Neural cell (in vitro differentiated cells): ENCODE data around the gene ACTL9. TPM values are rescaled to one million over a fixed set of nuclear protein-coding genes. Genes with fewer than 3 reads are reported as not detected.

ENCODE experiments used
- H2AFZ ChIP-seq: fragments of 200-600, 300-800 bp; sonication (generic), shearing (Covaris generic); 2 replicates; pipeline ENCODE4 v1.6.0; 2014; ENCODE audit warnings: low read depth, mild to moderate bottlenecking, antibody characterized with exemption, low read length, moderate library complexity
- H3F3A ChIP-seq: fragments of 200-600 bp; shearing (Covaris generic); 2 replicates; pipeline ENCODE4 v1.6.1; 2016; ENCODE audit warnings: mild to moderate bottlenecking, moderate library complexity, mixed read lengths, antibody characterized with exemption, low read length; ENCODE audit not compliant: insufficient read depth, poor library complexity, severe bottlenecking
- H3K27ac ChIP-seq: fragments of 200-600, 300-800 bp; sonication (generic), shearing (Covaris generic); 2 replicates; pipeline ENCODE4 v1.5.1; 2014; ENCODE audit warnings: mild to moderate bottlenecking, low read length, moderate library complexity
- H3K27me3 ChIP-seq: fragments of 300-800, 200-600 bp; sonication (generic), shearing (Covaris generic); 2 replicates; pipeline ENCODE4 v1.6.0; 2014; ENCODE audit warnings: mild to moderate bottlenecking, low read depth, low read length, moderate library complexity; ENCODE audit not compliant: insufficient read depth
- H3K36me3 ChIP-seq: fragments of 300-800, 200-600 bp; sonication (generic), shearing (Covaris generic); 2 replicates; pipeline ENCODE4 v1.5.1; 2014; ENCODE audit warnings: mild to moderate bottlenecking, antibody characterized with exemption, low read length, moderate library complexity; ENCODE audit not compliant: insufficient read depth
- H3K4me2 ChIP-seq: fragments of 300-800, 200-600 bp; sonication (generic), shearing (Covaris generic); 2 replicates; pipeline ENCODE4 v1.6.0; 2014; ENCODE audit warnings: mild to moderate bottlenecking, low read length
- H3K4me3 ChIP-seq: fragments of 300-800, 200-600 bp; sonication (generic), shearing (Covaris generic); 2 replicates; pipeline ENCODE4 v1.5.1; 2014; ENCODE audit warnings: mild to moderate bottlenecking, low read length, moderate library complexity
- H3K79me2 ChIP-seq: fragments of 200-600 bp; shearing (Covaris generic); replicated peaks from 2 replicates; pipeline ENCODE4 v1.6.0; 2014; ENCODE audit warnings: mild to moderate bottlenecking, low read length, moderate library complexity; ENCODE audit not compliant: insufficient read depth
- H3K9ac ChIP-seq: fragments of 300-800, 200-600 bp; sonication (generic), shearing (Covaris generic); 2 replicates; pipeline ENCODE4 v1.6.1; 2016; ENCODE audit warnings: mild to moderate bottlenecking, low read length, mixed read lengths
- H3K9me2 ChIP-seq: fragments of 200-600 bp; shearing (Covaris generic); 2 replicates; pipeline ENCODE4 v1.6.1; 2016; ENCODE audit warnings: mild to moderate bottlenecking, low read length, mixed read lengths; ENCODE audit not compliant: insufficient read depth
- H3K9me3 ChIP-seq: fragments of 200-600, 300-800 bp; sonication (generic), shearing (Covaris generic); 2 replicates; pipeline ENCODE4 v1.6.1; 2016; ENCODE audit warnings: mild to moderate bottlenecking, mixed run types, low read length, moderate library complexity, mixed read lengths
- H4K20me1 ChIP-seq: fragments of 200-600 bp; shearing (Covaris generic); 2 replicates; pipeline ENCODE4 v1.6.1; 2016; ENCODE audit warnings: mild to moderate bottlenecking, mixed run types; ENCODE audit not compliant: insufficient read depth
- CTCF ChIP-seq: fragments of 450-650 bp; IDR thresholded peaks from 2 replicates; pipeline ENCODE4 v1.5.1; 2014; ENCODE audit warnings: antibody characterized with exemption, mild to moderate bottlenecking, moderate library complexity; ENCODE audit not compliant: poor library complexity, severe bottlenecking
- EP300 ChIP-seq: fragments of 450-650 bp; conservative IDR thresholded peaks from 2 replicates; pipeline ENCODE4 v1.6.1; 2014; ENCODE audit warnings: antibody characterized with exemption, mild to moderate bottlenecking, moderate library complexity; ENCODE audit not compliant: poor library complexity, severe bottlenecking
- EZH2 ChIP-seq: fragments of 200-600, 300-800 bp; shearing (Covaris generic), sonication (generic); IDR thresholded peaks from 2 replicates; pipeline ENCODE4 v1.6.1; 2014; ENCODE audit warnings: antibody characterized with exemption, low read length, borderline replicate concordance, mild to moderate bottlenecking; ENCODE audit not compliant: insufficient read depth, poor library complexity, severe bottlenecking
- MXI1 ChIP-seq: fragments of 450-650 bp; conservative IDR thresholded peaks from 2 replicates; pipeline ENCODE4 v1.6.1; 2014; ENCODE audit warnings: antibody characterized with exemption, mild to moderate bottlenecking; ENCODE audit not compliant: poor library complexity, severe bottlenecking
- POLR2AphosphoS5 ChIP-seq: IDR thresholded peaks from 2 replicates; pipeline ENCODE4 v1.6.1; 2012
- RAD21 ChIP-seq: fragments of 450-650 bp; conservative IDR thresholded peaks from 2 replicates; pipeline ENCODE4 v1.6.1; 2014; ENCODE audit warnings: antibody characterized with exemption, mild to moderate bottlenecking, moderate library complexity
- SMC3 ChIP-seq: fragments of 450-650 bp; conservative IDR thresholded peaks from 2 replicates; pipeline ENCODE4 v1.6.1; 2014; ENCODE audit warnings: antibody characterized with exemption, mild to moderate bottlenecking, moderate library complexity; ENCODE audit not compliant: poor library complexity
- TAF1 ChIP-seq: IDR thresholded peaks from 2 replicates; pipeline ENCODE4 v1.6.1; 2012; ENCODE audit warnings: low read depth
- polyA plus RNA-seq: library from polyadenylated mRNA; depleted of rRNA; stranded (reverse); fragments of >200 nt; gene quantifications from 2 replicates; pipeline ENCODE4 v1.2.3, GENCODE V29; 2014
- TF ChIP-seq, protein P1 (sequence below): IDR thresholded peaks from 2 replicates; pipeline ENCODE4 v1.6.1; 2012; ENCODE audit warnings: borderline replicate concordance

The ACTL9 gene
- polyA plus RNA-seq, 1 donor from 2014 or later, result not detected

DNA sequence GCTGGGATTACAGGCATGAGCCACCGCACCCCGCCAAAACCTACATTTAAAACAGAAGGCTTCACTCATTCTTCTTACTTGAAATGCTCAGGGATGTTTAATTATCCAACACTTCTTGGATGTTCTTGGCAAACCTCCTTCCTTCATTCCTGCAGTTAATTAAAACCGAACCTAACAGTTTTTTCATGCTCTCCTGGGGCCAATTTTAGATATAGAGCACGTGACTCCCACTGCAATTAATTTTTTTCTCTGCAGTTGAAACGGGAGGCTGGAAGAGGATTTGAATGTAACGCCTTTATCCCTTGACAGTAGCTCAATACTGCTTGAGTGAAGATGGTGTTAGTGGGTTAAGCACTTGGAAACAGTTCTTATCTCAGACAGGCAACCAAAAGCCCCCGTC, 4.6 kb upstream of the ACTL9 start:
- Histone ChIP-seq H3K9ac (no peak overlapping the region), H3K9me2 (no peaks in the 10 kb centered on the region), H2AFZ (no peak overlapping the region), H3K27me3 (no peaks in the 10 kb centered on the region), H3K27ac (no peak overlapping the region), H4K20me1 (no peaks in the 10 kb centered on the region), H3K4me3 (no peak overlapping the region), H3K79me2 (no peaks in the 10 kb centered on the region), H3K4me2 (no peak overlapping the region), H3K36me3 (no peaks in the 10 kb centered on the region), H3F3A (no peaks in the 10 kb centered on the region), H3K9me3 (no peaks in the 10 kb centered on the region)
- no peak for TF ChIP-seq MXI1
- no peak for TF ChIP-seq TAF1

DNA sequence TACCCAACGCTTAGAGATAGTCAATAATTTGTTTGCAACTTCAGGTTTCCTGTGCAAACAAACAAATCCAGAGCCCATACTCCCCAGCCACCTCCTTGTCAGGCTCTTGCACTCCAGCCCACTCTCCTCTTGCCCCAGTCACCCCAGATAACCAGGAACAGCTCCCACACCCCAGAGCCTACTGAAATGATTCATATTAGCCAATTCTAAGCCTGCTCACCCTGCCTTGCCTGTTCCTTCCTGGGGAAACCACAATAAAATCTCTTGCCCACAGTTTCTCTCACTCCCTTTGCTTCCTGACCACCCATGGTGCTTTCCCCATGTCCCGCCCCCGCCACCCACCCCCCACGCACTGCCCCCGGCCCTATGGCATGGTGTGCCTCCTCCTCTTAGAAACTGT, 3.8 kb upstream of the ACTL9 start:
- Histone ChIP-seq H4K20me1 (no peaks in the 10 kb centered on the region), H3K79me2 (no peaks in the 10 kb centered on the region), H3K27ac (no peak overlapping the region), H3K4me2 (no peak overlapping the region), H2AFZ (no peak overlapping the region), H3K9ac (no peak overlapping the region), H3K9me3 (no peaks in the 10 kb centered on the region), H3K27me3 (no peaks in the 10 kb centered on the region), H3K36me3 (no peaks in the 10 kb centered on the region), H3K4me3 (no peak overlapping the region), H3F3A (no peaks in the 10 kb centered on the region), H3K9me2 (no peaks in the 10 kb centered on the region)
- TF ChIP-seq MXI1, result no peak
- TF ChIP-seq RAD21, result no peak
- TF ChIP-seq TAF1, result no peak
- no peak for TF ChIP-seq SMC3
- TF ChIP-seq, protein P1, sequence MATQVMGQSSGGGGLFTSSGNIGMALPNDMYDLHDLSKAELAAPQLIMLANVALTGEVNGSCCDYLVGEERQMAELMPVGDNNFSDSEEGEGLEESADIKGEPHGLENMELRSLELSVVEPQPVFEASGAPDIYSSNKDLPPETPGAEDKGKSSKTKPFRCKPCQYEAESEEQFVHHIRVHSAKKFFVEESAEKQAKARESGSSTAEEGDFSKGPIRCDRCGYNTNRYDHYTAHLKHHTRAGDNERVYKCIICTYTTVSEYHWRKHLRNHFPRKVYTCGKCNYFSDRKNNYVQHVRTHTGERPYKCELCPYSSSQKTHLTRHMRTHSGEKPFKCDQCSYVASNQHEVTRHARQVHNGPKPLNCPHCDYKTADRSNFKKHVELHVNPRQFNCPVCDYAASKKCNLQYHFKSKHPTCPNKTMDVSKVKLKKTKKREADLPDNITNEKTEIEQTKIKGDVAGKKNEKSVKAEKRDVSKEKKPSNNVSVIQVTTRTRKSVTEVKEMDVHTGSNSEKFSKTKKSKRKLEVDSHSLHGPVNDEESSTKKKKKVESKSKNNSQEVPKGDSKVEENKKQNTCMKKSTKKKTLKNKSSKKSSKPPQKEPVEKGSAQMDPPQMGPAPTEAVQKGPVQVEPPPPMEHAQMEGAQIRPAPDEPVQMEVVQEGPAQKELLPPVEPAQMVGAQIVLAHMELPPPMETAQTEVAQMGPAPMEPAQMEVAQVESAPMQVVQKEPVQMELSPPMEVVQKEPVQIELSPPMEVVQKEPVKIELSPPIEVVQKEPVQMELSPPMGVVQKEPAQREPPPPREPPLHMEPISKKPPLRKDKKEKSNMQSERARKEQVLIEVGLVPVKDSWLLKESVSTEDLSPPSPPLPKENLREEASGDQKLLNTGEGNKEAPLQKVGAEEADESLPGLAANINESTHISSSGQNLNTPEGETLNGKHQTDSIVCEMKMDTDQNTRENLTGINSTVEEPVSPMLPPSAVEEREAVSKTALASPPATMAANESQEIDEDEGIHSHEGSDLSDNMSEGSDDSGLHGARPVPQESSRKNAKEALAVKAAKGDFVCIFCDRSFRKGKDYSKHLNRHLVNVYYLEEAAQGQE, result no peak
- TF ChIP-seq CTCF, result no peak
- no peak for TF ChIP-seq EZH2
- TF ChIP-seq POLR2AphosphoS5, result no peak
- TF ChIP-seq EP300, result no peak

DNA sequence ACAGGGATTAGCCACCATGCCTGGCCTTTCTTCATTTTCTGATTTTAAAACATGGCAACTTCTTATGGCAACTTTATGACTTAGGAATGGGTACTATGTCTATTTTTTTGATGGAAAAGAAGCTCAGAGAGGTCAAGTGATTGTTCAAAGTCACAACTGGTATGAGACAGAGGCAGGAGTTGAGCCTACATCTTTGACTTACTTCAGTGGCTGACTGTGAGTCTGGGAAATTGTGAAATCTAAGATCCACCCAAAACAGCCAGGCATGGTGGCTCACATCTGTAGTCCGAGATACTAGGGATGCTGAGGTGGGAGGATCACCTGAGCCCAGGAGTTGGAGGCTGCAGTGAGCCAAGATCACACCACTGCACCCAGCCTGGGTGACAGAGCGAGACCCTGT, 2.4 kb upstream of the ACTL9 start:
- H3K9me2 ChIP-seq, result no peaks in the 10 kb centered on the region
- no peaks in the 10 kb centered on the region for H4K20me1 ChIP-seq
- H3F3A ChIP-seq, result no peaks in the 10 kb centered on the region
- no peak for TF ChIP-seq EP300
- no peak overlapping the region for H3K27ac ChIP-seq
- H3K9ac ChIP-seq, result no peak overlapping the region
- no peaks in the 10 kb centered on the region for H3K9me3 ChIP-seq
- H3K4me2 ChIP-seq, result no peak overlapping the region
- no peaks in the 10 kb centered on the region for H3K36me3 ChIP-seq
- H3K27me3 ChIP-seq, result no peaks in the 10 kb centered on the region
- H2AFZ ChIP-seq, result no peak overlapping the region
- no peak overlapping the region for H3K4me3 ChIP-seq
- no peaks in the 10 kb centered on the region for H3K79me2 ChIP-seq
